Heart left ventricle (tissue), 13 donors: ENCODE results near the gene CATSPERZ.

Experiments
- POLR2A ChIP-seq, 2 donors: fragments of 450-650 bp; IDR thresholded peaks; one replicate each; pipeline ENCODE4 v1.6.1; 2017; ENCODE audit warnings: antibody characterized with exemption in 2 of 2, mild to moderate bottlenecking in 2 of 2, moderate library complexity in 2 of 2
- TF ChIP-seq, protein P1 (sequence below), 12 donors: fragments of 200-600 bp; sonication (generic) in 4 of 12; IDR thresholded peaks; one replicate each; pipeline versions ENCODE4 v1.5.0 to v1.8.0; 2018 to 2022; ENCODE audit warnings: antibody characterized with exemption in 12 of 12, mild to moderate bottlenecking in 5 of 12
- donor health status: ischemic (EF 13 %, LVEDD 7.1; RV severe dilation, severe dysfunction).
- donor health status: DM: no; HTN: yes; CAD: no.
- donor health status: DM: no; HTN: no; CAD: no.
- donor health status: ischemic (EF 25% LVEDD 6.9; RV normal size, moderate dysfunction).
- donor health status: ischemic (EF 25% LVEDD 5.7; RV mildly dilated, moderate dysfunction).
- donor health status: ischemic (EF 35%, LVEDD 5.7; RV mildly dilated, moderate dysfunction).
- donor health status: nonischemic (EF 11% LVEDD 7.7; RV severe dilation, severe dysfunction).
- donor health status: DM: yes; HTN: yes; CAD: no.
- donor health status: PGD.
- donor health status: ischemic (EF 29% LVEDD 5.4; RV normal size, mild dysfunction).
- donor health status: nonischemic (EF 23%, LVEDD 6.1; RV moderate dilation, normal function).

DNA sequence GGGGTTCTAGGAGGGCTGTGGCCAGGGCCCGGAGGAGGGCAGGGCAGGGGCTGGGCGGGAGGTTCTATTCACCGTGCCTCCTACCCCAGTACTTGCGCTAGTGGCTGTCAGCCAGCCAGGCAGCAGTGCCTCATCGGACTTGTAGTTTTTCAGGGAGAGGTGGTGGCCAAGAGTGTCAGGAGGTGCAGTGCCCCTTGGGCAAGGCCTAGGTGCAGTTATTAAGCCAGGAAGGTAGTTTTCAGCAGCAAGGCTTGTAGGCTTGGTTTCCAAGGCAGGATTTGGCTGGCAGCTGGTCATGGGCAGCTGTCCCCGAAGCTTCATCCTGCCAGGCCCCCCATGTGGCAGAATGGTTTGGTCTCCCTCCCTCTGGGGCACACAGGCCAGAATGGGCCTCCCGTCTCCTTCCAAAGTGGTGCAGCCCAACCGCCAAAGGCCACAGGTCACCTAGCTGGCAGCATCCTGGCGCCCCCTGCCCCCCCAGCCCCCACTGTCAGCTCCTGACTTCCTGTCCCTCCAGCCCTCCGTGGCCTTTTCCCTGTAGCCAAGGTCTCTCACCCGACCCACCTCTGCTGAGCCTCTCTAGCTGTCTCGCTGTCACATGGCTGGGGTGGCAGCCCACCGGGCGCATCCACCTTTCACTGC, 48.3 kb downstream of the CATSPERZ start:
- no peak for TF ChIP-seq POLR2A (IDR thresholded peaks at IDR 0.05)
- TF ChIP-seq, protein P1, sequence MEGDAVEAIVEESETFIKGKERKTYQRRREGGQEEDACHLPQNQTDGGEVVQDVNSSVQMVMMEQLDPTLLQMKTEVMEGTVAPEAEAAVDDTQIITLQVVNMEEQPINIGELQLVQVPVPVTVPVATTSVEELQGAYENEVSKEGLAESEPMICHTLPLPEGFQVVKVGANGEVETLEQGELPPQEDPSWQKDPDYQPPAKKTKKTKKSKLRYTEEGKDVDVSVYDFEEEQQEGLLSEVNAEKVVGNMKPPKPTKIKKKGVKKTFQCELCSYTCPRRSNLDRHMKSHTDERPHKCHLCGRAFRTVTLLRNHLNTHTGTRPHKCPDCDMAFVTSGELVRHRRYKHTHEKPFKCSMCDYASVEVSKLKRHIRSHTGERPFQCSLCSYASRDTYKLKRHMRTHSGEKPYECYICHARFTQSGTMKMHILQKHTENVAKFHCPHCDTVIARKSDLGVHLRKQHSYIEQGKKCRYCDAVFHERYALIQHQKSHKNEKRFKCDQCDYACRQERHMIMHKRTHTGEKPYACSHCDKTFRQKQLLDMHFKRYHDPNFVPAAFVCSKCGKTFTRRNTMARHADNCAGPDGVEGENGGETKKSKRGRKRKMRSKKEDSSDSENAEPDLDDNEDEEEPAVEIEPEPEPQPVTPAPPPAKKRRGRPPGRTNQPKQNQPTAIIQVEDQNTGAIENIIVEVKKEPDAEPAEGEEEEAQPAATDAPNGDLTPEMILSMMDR (IDR thresholded peaks at IDR 0.05) = no peak
